Stomach (tissue), 9 donors: ENCODE measurements around the gene ACP5. TPM values are rescaled to one million over a fixed set of nuclear protein-coding genes. Genes with fewer than 3 reads are reported as not detected.
"Not testable (repeated sequence)": the region's sequence is repeated elsewhere in the genome, so short reads cannot be mapped to it uniquely, and the experiment has no call there.

Source experiments
- DNase-seq, 2 donors: peaks; one replicate each; pipeline versions ENCODE4 v3.0.0 to v3.0.0-alpha.2; 2013 to 2019
- H3K27ac ChIP-seq, 5 donors: fragments of 200-600 bp in 4 of 5; sonication (generic) in 4 of 5; one replicate each; pipeline ENCODE4 v1.5.1; 2013 to 2019; ENCODE audit warnings: mild to moderate bottlenecking in 1 of 5, moderate library complexity in 1 of 5
- H3K27me3 ChIP-seq, 3 donors: fragments of 200-600 bp; sonication (generic); one replicate each; pipeline ENCODE4 v1.5.1; 2017 to 2019; ENCODE audit warnings: mixed run types in 1 of 3
- H3K36me3 ChIP-seq, 4 donors: fragments of 200-600 bp; sonication (generic); 1 replicate in 3 of 4; 2 replicates in 1 of 4; pipeline ENCODE4 v1.5.1; 2016 to 2019
- H3K4me1 ChIP-seq, 4 donors: fragments of 200-600 bp; sonication (generic); one replicate each; pipeline ENCODE4 v1.5.1; 2016 to 2019
- H3K4me3 ChIP-seq, 4 donors: fragments of 200-600 bp; sonication (generic) in 3 of 4; one replicate each; pipeline ENCODE4 v1.5.1; 2016 to 2019; ENCODE audit warnings: mild to moderate bottlenecking in 1 of 4
- H3K9me3 ChIP-seq, 4 donors: fragments of 200-600 bp; sonication (generic); one replicate each; pipeline ENCODE4 v1.5.1; 2016 to 2019
- EP300 ChIP-seq: sonication (generic); formaldehyde crosslinking; IDR thresholded peaks from one replicate; pipeline ENCODE4 v1.6.1; 2017; ENCODE audit warnings: antibody characterized with exemption
- POLR2A ChIP-seq, 4 donors: fragments of 450-650 bp; IDR thresholded peaks; one replicate each; pipeline ENCODE4 v1.6.1; 2016; ENCODE audit warnings: antibody characterized with exemption in 4 of 4, control low read depth in 2 of 4, mild to moderate bottlenecking in 1 of 4, moderate library complexity in 1 of 4
- POLR2AphosphoS5 ChIP-seq, 3 donors: sonication (generic); formaldehyde crosslinking; IDR thresholded peaks; one replicate each; pipeline ENCODE4 v1.6.1; 2016; ENCODE audit warnings: antibody characterized with exemption in 3 of 3
- WGBS, 5 donors: extraction: QIAGEN DNeasy Blood & Tissue Kit in 3 of 5; methylation state at CpG; one replicate each; pipeline versions ENCODE4 v1.1.5 to v1.1.7; 2013 to 2018; 5-methylcytosine and 5-hydroxymethylcytosine counted together
- intact Hi-C: fragments of 100-400 bp; cut with DNase I; formaldehyde crosslinking; loops from one replicate; pipeline ENCODE4 v1.15.1; 2023; ENCODE audit warnings: low total_unique reads
- polyA plus RNA-seq, 3 donors: library from polyadenylated mRNA; stranded (reverse); fragments of 200-250 nt; gene quantifications; one replicate each; pipeline ENCODE4 v1.2.3, GENCODE V29; 2013
- total RNA-seq, 5 donors: library from RNA; depleted of rRNA; stranded (reverse); fragments of >200 nt; gene quantifications; one replicate each; pipeline versions ENCODE4 v1.1.0 to v1.2.3, GENCODE V29; 2014 to 2016
- TF ChIP-seq, protein P1 (sequence below), 7 experiments: fragments of 450-650 bp in 4 of 7; fragments of 200-600 bp in 3 of 7; sonication (generic) in 3 of 7; IDR thresholded peaks; one replicate each; pipeline ENCODE4 v1.5.1; 2016 to 2019; ENCODE audit warnings: antibody characterized with exemption in 7 of 7, control low read depth in 2 of 7, mild to moderate bottlenecking in 1 of 7
- donor health status: healthy with polysubstance abuse.
- donor health status: Bipolar disorder and iron deficiency.
- donor health status: healthy.

ACP5 gene
- total and polyA plus RNA-seq, 8 donors: 6.1 to 67.9 (median 47.5) TPM; not detected in 1

DNA sequence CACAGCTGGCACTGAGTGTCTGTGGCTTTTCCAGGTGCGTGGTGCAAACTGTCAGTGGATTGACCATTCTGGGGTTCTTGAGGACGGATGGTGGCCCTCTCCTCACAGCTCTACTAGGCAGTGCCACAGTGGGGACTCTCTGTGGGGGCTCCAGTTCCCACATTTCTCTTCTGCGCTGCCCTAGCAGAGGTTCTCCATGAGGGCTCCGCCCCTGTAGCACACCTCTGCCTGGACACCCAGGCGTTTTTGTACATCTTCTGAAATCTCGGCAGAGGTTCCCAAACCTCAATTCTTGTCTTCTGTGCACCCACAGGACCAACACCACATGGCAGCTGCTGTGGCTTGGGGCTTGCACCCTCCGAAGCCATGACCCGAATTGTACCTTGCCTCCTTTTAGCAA lies 29.0 kb upstream of the ACP5 start:
- Histone ChIP-seq H3K27me3 (no peaks in the 10 kb centered on the region), H3K27ac (no peak overlapping the region), H3K9me3 (peaks cover 0 to 10% (median 4%) of the 10 kb centered on the region in 4 donors), H3K4me1 (peaks cover 0 to 2% (median 0%) of the 10 kb centered on the region in 4 donors), H3K36me3 (peaks cover 4 to 38% (median 25%) of the 10 kb centered on the region in 4 donors), H3K4me3 (no peak overlapping the region)
- TF ChIP-seq POLR2A (IDR thresholded peaks at IDR 0.05): no peak
- TF ChIP-seq, protein P1, sequence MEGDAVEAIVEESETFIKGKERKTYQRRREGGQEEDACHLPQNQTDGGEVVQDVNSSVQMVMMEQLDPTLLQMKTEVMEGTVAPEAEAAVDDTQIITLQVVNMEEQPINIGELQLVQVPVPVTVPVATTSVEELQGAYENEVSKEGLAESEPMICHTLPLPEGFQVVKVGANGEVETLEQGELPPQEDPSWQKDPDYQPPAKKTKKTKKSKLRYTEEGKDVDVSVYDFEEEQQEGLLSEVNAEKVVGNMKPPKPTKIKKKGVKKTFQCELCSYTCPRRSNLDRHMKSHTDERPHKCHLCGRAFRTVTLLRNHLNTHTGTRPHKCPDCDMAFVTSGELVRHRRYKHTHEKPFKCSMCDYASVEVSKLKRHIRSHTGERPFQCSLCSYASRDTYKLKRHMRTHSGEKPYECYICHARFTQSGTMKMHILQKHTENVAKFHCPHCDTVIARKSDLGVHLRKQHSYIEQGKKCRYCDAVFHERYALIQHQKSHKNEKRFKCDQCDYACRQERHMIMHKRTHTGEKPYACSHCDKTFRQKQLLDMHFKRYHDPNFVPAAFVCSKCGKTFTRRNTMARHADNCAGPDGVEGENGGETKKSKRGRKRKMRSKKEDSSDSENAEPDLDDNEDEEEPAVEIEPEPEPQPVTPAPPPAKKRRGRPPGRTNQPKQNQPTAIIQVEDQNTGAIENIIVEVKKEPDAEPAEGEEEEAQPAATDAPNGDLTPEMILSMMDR (IDR thresholded peaks at IDR 0.05): no peak
- TF ChIP-seq POLR2AphosphoS5 (IDR thresholded peaks at IDR 0.05): no peak
- no peak for TF ChIP-seq EP300
- WGBS, 5 donors: 90 to 98% (median 96%) methylated on average over 8 of the region's 8 CpGs
- no peak for DNase-seq
- intact Hi-C loops: no loop called here

DNA sequence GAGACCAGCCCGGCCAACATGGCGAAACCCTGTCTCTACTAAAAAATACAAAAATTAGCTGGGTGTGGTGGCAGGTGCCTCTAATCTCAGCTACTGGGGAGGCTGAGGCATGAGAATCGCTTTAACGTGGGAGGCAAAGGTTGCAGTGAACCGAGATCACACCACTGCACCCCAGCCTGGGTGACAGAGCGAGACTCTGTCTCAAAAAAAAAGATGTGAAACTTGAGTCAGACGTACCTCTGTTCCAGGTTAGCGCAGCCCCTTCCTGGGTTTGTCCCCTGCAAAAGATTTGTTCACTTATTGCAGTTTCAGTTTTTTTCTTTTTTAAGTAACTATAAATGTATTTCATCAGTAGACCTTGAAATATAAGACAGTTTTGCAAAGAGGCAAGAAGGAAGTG lies 22.3 kb upstream of the ACP5 start:
- H3K27me3 ChIP-seq, H3K9me3 ChIP-seq, DNase-seq, intact Hi-C loops, H3K27ac ChIP-seq, H3K4me3 ChIP-seq: not testable (repeated sequence)
- Histone ChIP-seq H3K36me3 (peaks cover 0 to 11% (median 8%) of the 10 kb centered on the region in 4 donors), H3K4me1 (peaks cover 12 to 37% (median 19%) of the 10 kb centered on the region in 4 donors)
- 93 to 96% (median 94%) methylated on average over 8 of the region's 8 CpGs for WGBS, 5 donors

DNA sequence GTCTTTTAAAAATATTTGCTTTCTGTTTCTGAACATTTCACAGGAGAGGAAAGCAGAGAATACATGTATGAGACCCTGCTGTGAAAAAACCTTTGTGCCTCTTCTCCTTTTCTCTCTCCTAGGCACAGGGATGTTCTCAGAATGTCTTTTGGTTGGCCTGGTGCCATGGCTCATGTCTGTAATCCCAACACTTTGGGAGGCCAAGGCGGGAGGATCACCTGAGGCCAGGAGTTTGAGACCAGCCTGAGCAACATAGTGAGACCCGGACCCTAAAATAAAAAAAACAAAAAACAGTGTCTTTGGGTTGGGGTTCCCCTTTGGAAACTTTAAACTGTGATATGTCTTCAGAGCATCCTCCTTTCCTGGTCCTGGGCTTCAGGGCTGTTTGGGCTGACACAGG lies 21.3 kb upstream of the ACP5 start:
- Histone ChIP-seq H3K4me3 (peak overlapping the region in 2 of 4 donors; percentile 92 to 93), H3K27ac (no peak overlapping the region), H3K36me3 (peaks cover 0 to 2% (median under 1%) of the 10 kb centered on the region in 4 donors), H3K4me1 (peaks cover 12 to 37% (median 19%) of the 10 kb centered on the region in 4 donors), H3K9me3 (no peaks in the 10 kb centered on the region), H3K27me3 (no peaks in the 10 kb centered on the region)
- no peak for DNase-seq
- TF ChIP-seq EP300 (no peak), POLR2AphosphoS5 (IDR thresholded peaks at IDR 0.05) (no peak), POLR2A (IDR thresholded peaks at IDR 0.05) (no peak)
- TF ChIP-seq, protein P1 (IDR thresholded peaks at IDR 0.05): no peak
- 91 to 100% (median 98%) methylated on average over 2 of the region's 2 CpGs for WGBS, 5 donors
- intact Hi-C loops: no loop called here

DNA sequence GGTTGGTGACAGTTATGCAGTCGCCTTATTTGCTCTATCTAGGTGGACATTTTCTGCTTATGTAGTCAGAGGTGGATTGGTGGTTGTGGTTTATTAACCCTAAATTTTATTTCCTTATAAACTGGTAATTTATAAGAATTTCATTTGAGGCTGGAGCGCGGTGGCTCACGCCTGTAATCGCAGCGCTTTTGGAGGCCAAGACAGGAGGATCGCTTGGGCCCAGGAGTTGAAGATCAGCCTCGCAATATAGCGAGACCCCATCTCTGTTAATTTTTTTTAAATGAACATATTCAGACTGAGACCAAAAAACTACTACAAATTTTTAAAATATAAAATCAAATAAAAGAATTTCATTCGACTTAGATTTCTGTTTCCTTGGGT lies 20.6 kb upstream of the ACP5 start:
- Histone ChIP-seq H3K4me1 (peaks cover 12 to 37% (median 19%) of the 10 kb centered on the region in 4 donors), H3K27me3 (no peaks in the 10 kb centered on the region), H3K4me3 (peak overlapping the region; percentile 78 to 93 (median 91)), H3K27ac (peak overlapping the region; percentile 85 to 92 (median 89)), H3K9me3 (no peaks in the 10 kb centered on the region), H3K36me3 (no peaks in the 10 kb centered on the region)
- intact Hi-C loops: no loop called here
- 59 to 70% (median 66%) methylated on average over 10 of the region's 10 CpGs for WGBS, 5 donors
- TF ChIP-seq, protein P1 (IDR thresholded peaks at IDR 0.05): no peak
- no peak for TF ChIP-seq POLR2AphosphoS5 (IDR thresholded peaks at IDR 0.05)
- no peak for TF ChIP-seq POLR2A (IDR thresholded peaks at IDR 0.05)
- no peak for TF ChIP-seq EP300
- no peak for DNase-seq
